Measurements from ENCODE around the gene EHBP1L1. TPM values are rescaled to one million over a fixed set of nuclear protein-coding genes. Genes with fewer than 3 reads are reported as not detected.

The EHBP1L1 gene
- total and polyA plus RNA-seq, 5 donors from 2014 or later, result 7.8 to 143 (median 9.4) TPM

DNA sequence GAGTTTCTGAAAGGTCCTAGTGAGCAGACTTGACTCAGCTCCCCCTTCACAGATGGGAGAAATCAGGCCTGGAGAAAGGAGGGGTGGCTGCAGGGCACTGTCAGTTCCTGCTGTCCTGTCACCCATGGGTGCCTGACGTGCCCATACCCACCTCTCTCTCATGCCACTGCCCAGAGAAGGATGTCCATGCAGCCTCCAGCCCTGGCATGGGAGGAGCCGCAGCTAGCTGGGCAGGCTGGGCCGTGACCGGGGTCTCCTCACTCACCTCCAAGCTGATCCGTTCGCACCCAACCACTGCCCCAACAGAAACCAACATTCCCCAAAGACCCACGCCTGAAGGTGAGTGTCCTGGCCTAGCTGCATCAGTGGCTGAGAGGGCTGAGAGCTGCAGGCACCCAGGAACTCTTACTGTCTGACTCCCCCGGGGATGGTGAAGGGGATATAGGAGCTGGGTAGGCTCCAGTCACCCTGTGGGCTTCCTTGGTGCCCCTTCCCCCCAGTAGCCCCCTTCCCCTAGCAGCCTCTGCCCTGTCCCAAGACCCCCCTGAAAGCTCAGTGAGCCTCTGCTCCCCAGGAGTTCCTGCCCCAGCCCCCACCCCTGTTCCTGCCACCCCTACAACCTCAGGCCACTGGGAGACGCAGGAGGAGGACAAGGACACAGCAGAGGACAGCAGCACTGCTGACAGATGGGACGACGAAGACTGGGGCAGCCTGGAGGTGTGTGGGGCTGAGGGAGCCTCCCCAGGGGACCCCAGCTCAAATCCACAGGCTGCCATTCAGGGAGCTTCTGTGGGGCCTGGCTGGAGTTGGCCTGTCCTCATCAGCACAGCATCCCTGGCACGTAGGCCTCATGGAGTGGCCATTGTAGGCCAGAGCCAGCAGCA lies 39.2 kb upstream of the EHBP1L1 start:
- no peaks in the 10 kb centered on the region for H3K27me3 Mint-ChIP-seq
- peaks cover 0 to 18% (median 4%) of the 10 kb centered on the region in 4 donors for H3K4me1 Mint-ChIP-seq
- H3K9me3 Mint-ChIP-seq, result no peaks in the 10 kb centered on the region
- peak overlapping the region in 1 of 4 donors; percentile 7 for H3K4me3 Mint-ChIP-seq
- peaks cover 2% of the 10 kb centered on the region for H3K36me3 Mint-ChIP-seq
- peaks cover 16% of the 10 kb centered on the region for H3K4me1 ChIP-seq (ENCODE audit: control insufficient read depth, insufficient read depth, low read length, poor library complexity, severe bottlenecking)
- ATAC-seq (ENCODE audit: low read depth in 2 of 2) (no peak), DNase-seq (no peak)
- H3K27me3 ChIP-seq (ENCODE audit: control insufficient read depth, insufficient read depth, low read length), result no peaks in the 10 kb centered on the region
- H3K4me3 ChIP-seq (ENCODE audit: low read depth, low read length), result no peak overlapping the region
- no peaks in the 10 kb centered on the region for H3K9me3 ChIP-seq (ENCODE audit: control insufficient read depth in 2 of 2, low read length in 2 of 2)
- H3K27ac ChIP-seq (ENCODE audit: insufficient read depth, low read length, poor library complexity, severe bottlenecking), result no peak overlapping the region
- H3K27ac Mint-ChIP-seq, result no peak overlapping the region
- peaks cover 25% of the 10 kb centered on the region for H3K36me3 ChIP-seq (ENCODE audit: control insufficient read depth, insufficient read depth, low read length)

GRCh38 chr11:65537296-65537597 lies 38.6 kb upstream of the EHBP1L1 start:
- Histone ChIP-seq H3K4me1 (ENCODE audit: control insufficient read depth, insufficient read depth, low read length, poor library complexity, severe bottlenecking) (peaks cover 18% of the 10 kb centered on the region), H3K36me3 (ENCODE audit: control insufficient read depth, insufficient read depth, low read length) (peaks cover 22% of the 10 kb centered on the region), H3K9me3 (ENCODE audit: control insufficient read depth in 2 of 2, low read length in 2 of 2) (no peaks in the 10 kb centered on the region), H3K4me3 (ENCODE audit: low read depth, low read length) (no peak overlapping the region), H3K27ac (ENCODE audit: insufficient read depth, low read length, poor library complexity, severe bottlenecking) (no peak overlapping the region), H3K27me3 (ENCODE audit: control insufficient read depth, insufficient read depth, low read length) (no peaks in the 10 kb centered on the region)
- ATAC-seq (ENCODE audit: low read depth in 2 of 2), result no peak
- Mint-ChIP-seq H3K27me3 (no peaks in the 10 kb centered on the region), H3K27ac (no peak overlapping the region), H3K4me1 (peaks cover 0 to 23% (median 8%) of the 10 kb centered on the region in 4 donors), H3K4me3 (peak overlapping the region in 3 of 4 donors; percentile 51 to 70 (median 69)), H3K36me3 (no peaks in the 10 kb centered on the region), H3K9me3 (no peaks in the 10 kb centered on the region)
- DNase-seq, result no peak

GRCh38 chr11:65537620-65538231 lies 38.1 kb upstream of the EHBP1L1 start:
- H3K27me3 Mint-ChIP-seq, result no peaks in the 10 kb centered on the region
- H3K9me3 ChIP-seq (ENCODE audit: control insufficient read depth in 2 of 2, low read length in 2 of 2), result no peaks in the 10 kb centered on the region
- no peak overlapping the region for H3K4me3 ChIP-seq (ENCODE audit: low read depth, low read length)
- no peak for ATAC-seq (ENCODE audit: low read depth in 2 of 2)
- peaks cover 0 to 26% (median 9%) of the 10 kb centered on the region in 4 donors for H3K4me1 Mint-ChIP-seq
- no peak overlapping the region for H3K27ac ChIP-seq (ENCODE audit: insufficient read depth, low read length, poor library complexity, severe bottlenecking)
- H3K4me1 ChIP-seq (ENCODE audit: control insufficient read depth, insufficient read depth, low read length, poor library complexity, severe bottlenecking), result peaks cover 18% of the 10 kb centered on the region
- no peaks in the 10 kb centered on the region for H3K36me3 Mint-ChIP-seq
- H3K27ac Mint-ChIP-seq, result no peak overlapping the region
- peaks cover 17% of the 10 kb centered on the region for H3K36me3 ChIP-seq (ENCODE audit: control insufficient read depth, insufficient read depth, low read length)
- H3K27me3 ChIP-seq (ENCODE audit: control insufficient read depth, insufficient read depth, low read length), result no peaks in the 10 kb centered on the region
- no peak for DNase-seq
- no peaks in the 10 kb centered on the region for H3K9me3 Mint-ChIP-seq
- peak overlapping the region in 3 of 4 donors; percentile 44 to 70 (median 69) for H3K4me3 Mint-ChIP-seq

GRCh38 chr11:65538232-65538914 lies 37.5 kb upstream of the EHBP1L1 start:
- peaks cover 12% of the 10 kb centered on the region for H3K36me3 ChIP-seq (ENCODE audit: control insufficient read depth, insufficient read depth, low read length)
- H3K27ac Mint-ChIP-seq, result peak overlapping the region in 1 of 3 donors; percentile 48
- H3K27me3 ChIP-seq (ENCODE audit: control insufficient read depth, insufficient read depth, low read length), result no peaks in the 10 kb centered on the region
- H3K27me3 Mint-ChIP-seq, result no peaks in the 10 kb centered on the region
- peaks cover 18% of the 10 kb centered on the region for H3K4me1 ChIP-seq (ENCODE audit: control insufficient read depth, insufficient read depth, low read length, poor library complexity, severe bottlenecking)
- H3K4me3 ChIP-seq (ENCODE audit: low read depth, low read length), result no peak overlapping the region
- peak overlapping the region in 2 of 4 donors; percentile 75 to 87 for H3K4me3 Mint-ChIP-seq
- no peaks in the 10 kb centered on the region for H3K36me3 Mint-ChIP-seq
- H3K4me1 Mint-ChIP-seq, result peaks cover 0 to 29% (median 9%) of the 10 kb centered on the region in 4 donors
- no peaks in the 10 kb centered on the region for H3K9me3 Mint-ChIP-seq
- no peaks in the 10 kb centered on the region for H3K9me3 ChIP-seq (ENCODE audit: control insufficient read depth in 2 of 2, low read length in 2 of 2)
- no peak overlapping the region for H3K27ac ChIP-seq (ENCODE audit: insufficient read depth, low read length, poor library complexity, severe bottlenecking)
- no peak for DNase-seq
- no peak for ATAC-seq (ENCODE audit: low read depth in 2 of 2)

DNA sequence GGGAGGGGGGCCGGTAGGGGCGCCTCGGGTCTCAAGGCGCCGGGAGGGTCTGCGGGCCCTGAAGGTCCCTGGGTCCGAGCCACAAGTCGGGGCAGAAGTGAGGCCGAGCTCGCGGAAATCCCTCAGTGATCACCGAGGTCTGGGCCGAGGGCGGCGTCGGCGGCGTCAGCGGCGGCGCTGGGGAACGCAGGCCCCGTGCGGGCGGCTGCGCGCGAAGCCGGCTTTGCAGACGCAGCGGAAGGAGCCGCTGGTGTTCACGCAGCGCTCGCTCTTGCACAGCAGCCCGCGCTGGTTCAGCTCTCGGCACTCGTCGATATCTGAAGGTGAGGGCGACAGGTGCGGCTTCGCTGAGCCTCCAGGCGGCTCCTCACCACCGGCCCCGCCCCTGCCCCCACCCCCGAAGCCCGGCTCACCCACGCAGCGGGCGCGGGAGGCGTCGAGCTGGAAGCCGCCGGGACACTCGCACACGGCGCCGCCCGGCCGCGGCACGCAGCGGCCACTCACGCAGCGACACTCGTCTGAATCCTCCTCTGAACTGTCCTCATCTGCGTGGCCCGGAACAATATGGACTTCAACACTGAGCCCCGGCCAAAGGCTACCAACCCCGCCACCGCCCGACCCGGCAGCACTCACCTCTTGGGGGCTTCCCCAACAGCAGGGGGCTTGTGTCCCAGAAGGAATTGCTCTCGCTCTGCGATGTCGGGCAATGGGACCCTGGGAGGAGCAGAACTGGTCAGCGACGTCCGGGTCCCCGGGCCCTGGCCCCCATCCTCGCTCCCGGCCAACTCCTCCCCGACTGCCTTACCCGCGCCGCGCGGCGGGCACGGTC lies 36.7 kb upstream of the EHBP1L1 start:
- Mint-ChIP-seq H3K9me3 (no peaks in the 10 kb centered on the region), H3K27me3 (no peaks in the 10 kb centered on the region), H3K36me3 (no peaks in the 10 kb centered on the region), H3K27ac (no peak overlapping the region), H3K4me3 (peak overlapping the region in 1 of 4 donors; percentile 75), H3K4me1 (peaks cover 0 to 34% (median 11%) of the 10 kb centered on the region in 4 donors)
- DNase-seq (no peak), ATAC-seq (ENCODE audit: low read depth in 2 of 2) (no peak)
- Histone ChIP-seq H3K4me3 (ENCODE audit: low read depth, low read length) (no peak overlapping the region), H3K9me3 (ENCODE audit: control insufficient read depth in 2 of 2, low read length in 2 of 2) (no peaks in the 10 kb centered on the region), H3K27me3 (ENCODE audit: control insufficient read depth, insufficient read depth, low read length) (no peaks in the 10 kb centered on the region), H3K4me1 (ENCODE audit: control insufficient read depth, insufficient read depth, low read length, poor library complexity, severe bottlenecking) (peaks cover 18% of the 10 kb centered on the region), H3K36me3 (ENCODE audit: control insufficient read depth, insufficient read depth, low read length) (peaks cover 10% of the 10 kb centered on the region), H3K27ac (ENCODE audit: insufficient read depth, low read length, poor library complexity, severe bottlenecking) (peak overlapping the region; percentile 74)

- peak overlapping the region; percentile 77 for H3K4me3 ChIP-seq (ENCODE audit: low read depth, low read length)
- peak overlapping the region; percentile 74 for H3K27ac ChIP-seq (ENCODE audit: insufficient read depth, low read length, poor library complexity, severe bottlenecking)
- DNase-seq (peak in 2 of 3 donors; percentile 26 to 83), ATAC-seq (ENCODE audit: low read depth in 2 of 2) (peak; percentile 72 to 74)
- Mint-ChIP-seq H3K27me3 (no peaks in the 10 kb centered on the region), H3K4me1 (peaks cover 0 to 40% (median 13%) of the 10 kb centered on the region in 4 donors), H3K9me3 (no peaks in the 10 kb centered on the region), H3K27ac (peak overlapping the region in 1 of 3 donors; percentile 76), H3K36me3 (no peaks in the 10 kb centered on the region), H3K4me3 (peak overlapping the region; percentile 86 to 93 (median 90))
- peaks cover 18% of the 10 kb centered on the region for H3K4me1 ChIP-seq (ENCODE audit: control insufficient read depth, insufficient read depth, low read length, poor library complexity, severe bottlenecking)
- peaks cover 10% of the 10 kb centered on the region for H3K36me3 ChIP-seq (ENCODE audit: control insufficient read depth, insufficient read depth, low read length)
- H3K9me3 ChIP-seq (ENCODE audit: control insufficient read depth in 2 of 2, low read length in 2 of 2), result no peaks in the 10 kb centered on the region
- no peaks in the 10 kb centered on the region for H3K27me3 ChIP-seq (ENCODE audit: control insufficient read depth, insufficient read depth, low read length)
Observed at GRCh38 chr11:65539744-65540289, 36.0 kb upstream of the EHBP1L1 start.

All from CD4-positive, CD25-positive, alpha-beta regulatory T cell (primary cell).